SK-N-SH (cell line): ENCODE results near the gene COL24A1. TPM values are rescaled to one million over a fixed set of nuclear protein-coding genes. Genes with fewer than 3 reads are reported as not detected.

ENCODE experiments used
- CTCF ChIA-PET: fragments of 300-600, 350-600 bp; formaldehyde crosslinking; extraction: SDS; loops from one replicate; lab custom pipeline; 2021; lab: Yijun Ruan, JAX
- POLR2A ChIA-PET: fragments of 350-600 bp; sonication (Branson Sonifier 250); formaldehyde crosslinking; extraction: SDS; loops from one replicate; lab custom pipeline; 2020; ENCODE audit warnings: antibody characterized with exemption, inconsistent platforms; lab: Yijun Ruan, JAX
- DNase-seq: peaks from one replicate; pipeline ENCODE4 v3.0.0; 2012
- H2AFZ ChIP-seq: fragments of 200-600 bp; sonication (generic); 2 replicates; pipeline ENCODE4 v1.8.1; 2016; ENCODE audit warnings: antibody characterized with exemption, mild to moderate bottlenecking, low read depth
- H3F3A ChIP-seq: fragments of 200-600 bp; sonication (generic); replicated peaks from 2 replicates; pipeline ENCODE3; 2016; ENCODE audit warnings: antibody characterized with exemption, mild to moderate bottlenecking; ENCODE audit not compliant: insufficient read depth
- H3K27ac ChIP-seq, 2 experiments: fragments of 200-500 bp in 1 of 2; fragments of 200-600 bp in 1 of 2; sonication (Bioruptor generic) in 1 of 2; sonication (generic), shearing (Covaris generic) in 1 of 2; 2 replicates each; pipeline versions ENCODE4 v1.5.1 to v1.6.1; 2014 to 2016; ENCODE audit warnings: low read depth in 2 of 2, inconsistent platforms in 1 of 2, low read length in 1 of 2, mild to moderate bottlenecking in 1 of 2, mixed read lengths in 1 of 2
- H3K27me3 ChIP-seq: fragments of 200-600 bp; sonication (generic), shearing (Covaris generic); 2 replicates; pipeline ENCODE4 v1.6.1; 2016; ENCODE audit warnings: mixed run types; ENCODE audit not compliant: insufficient read depth
- H3K36me3 ChIP-seq, 2 experiments: fragments of 200-500 bp in 1 of 2; fragments of 200-600 bp in 1 of 2; sonication (Bioruptor generic) in 1 of 2; sonication (generic) in 1 of 2; replicated peaks in 1 of 2; 2 replicates each; pipeline versions ENCODE3 to v1.5.1; 2014 to 2016; ENCODE audit warnings: low read length in 1 of 2, mild to moderate bottlenecking in 1 of 2; ENCODE audit not compliant: insufficient read depth in 2 of 2, control insufficient read depth in 1 of 2
- H3K4me1 ChIP-seq, 2 experiments: fragments of 200-500 bp in 1 of 2; fragments of 200-600 bp in 1 of 2; sonication (Bioruptor generic) in 1 of 2; sonication (generic), shearing (Covaris generic) in 1 of 2; 2 replicates each; pipeline versions ENCODE4 v1.5.1 to v1.6.1; 2014 to 2016; ENCODE audit warnings: low read depth in 1 of 2, low read length in 1 of 2, mixed run types in 1 of 2; ENCODE audit not compliant: insufficient read depth in 2 of 2, control insufficient read depth in 1 of 2
- H3K4me2 ChIP-seq: fragments of 200-600 bp; sonication (generic), shearing (Covaris generic); 2 replicates; pipeline ENCODE4 v1.6.1; 2017; ENCODE audit warnings: mixed run types
- H3K4me3 ChIP-seq, 2 experiments: fragments of 200-500 bp in 1 of 2; fragments of 200-600 bp in 1 of 2; sonication (Bioruptor generic) in 1 of 2; sonication (generic), shearing (Covaris generic) in 1 of 2; 2 replicates each; pipeline versions ENCODE4 v1.5.1 to v1.8.1; 2014 to 2016; ENCODE audit warnings: low read depth in 2 of 2, inconsistent platforms in 1 of 2, low read length in 1 of 2, mild to moderate bottlenecking in 1 of 2, mixed read lengths in 1 of 2, moderate library complexity in 1 of 2
- H3K79me2 ChIP-seq: fragments of 200-600 bp; sonication (generic); 2 replicates; pipeline ENCODE4 v1.8.1; 2017; ENCODE audit warnings: mild to moderate bottlenecking; ENCODE audit not compliant: insufficient read depth
- H3K9ac ChIP-seq: fragments of 200-600 bp; sonication (generic); 2 replicates; pipeline ENCODE4 v1.6.1; 2017; ENCODE audit warnings: mixed run types
- H3K9me2 ChIP-seq: fragments of 200-600 bp; sonication (generic); 2 replicates; pipeline ENCODE4 v1.6.1; 2017; ENCODE audit warnings: mixed run types
- H3K9me3 ChIP-seq: fragments of 200-600 bp; sonication (generic); 2 replicates; pipeline ENCODE4 v1.6.1; 2017; ENCODE audit warnings: mixed run types, mild to moderate bottlenecking, moderate library complexity
- H4K20me1 ChIP-seq: fragments of 200-600 bp; sonication (generic); 2 replicates; pipeline ENCODE4 v1.6.1; 2017; ENCODE audit warnings: mild to moderate bottlenecking, mixed run types; ENCODE audit not compliant: insufficient read depth
- EZH2phosphoT487 ChIP-seq: fragments of 200-600 bp; sonication (generic); IDR thresholded peaks from 2 replicates; pipeline ENCODE4 v1.6.1; 2017; ENCODE audit warnings: low read depth, mixed run types, mild to moderate bottlenecking, antibody characterized with exemption, moderate library complexity, borderline replicate concordance
- FOXM1 ChIP-seq: IDR thresholded peaks from 2 replicates; pipeline ENCODE4 v1.4.0; 2012; ENCODE audit warnings: low read depth, mild to moderate bottlenecking
- IRF3 ChIP-seq: fragments of 150-350 bp; IDR thresholded peaks from 2 replicates; pipeline ENCODE4 v1.6.1; 2016; ENCODE audit warnings: mild to moderate bottlenecking, low read depth, low read length
- MEF2A ChIP-seq: IDR thresholded peaks from 2 replicates; pipeline ENCODE4 v1.4.0; 2012; ENCODE audit warnings: low read depth, borderline replicate concordance
- MXI1 ChIP-seq: IDR thresholded peaks from 2 replicates; pipeline ENCODE4 v1.6.1; 2012; ENCODE audit warnings: mild to moderate bottlenecking, low read depth, low read length, improper control_type of control experiment
- PBX3 ChIP-seq: IDR thresholded peaks from 2 replicates; pipeline ENCODE4; 2012
- RAD21 ChIP-seq: IDR thresholded peaks from 2 replicates; pipeline ENCODE4 v1.6.1; 2012; ENCODE audit warnings: mild to moderate bottlenecking, low read length
- RXRA ChIP-seq: IDR thresholded peaks from 2 replicates; pipeline ENCODE4 v1.4.0; 2012; ENCODE audit warnings: low read depth, mild to moderate bottlenecking, borderline replicate concordance
- TAF1 ChIP-seq: IDR thresholded peaks from 2 replicates; pipeline ENCODE4 v1.6.1; 2012; ENCODE audit warnings: low read depth, mild to moderate bottlenecking, low read length, moderate library complexity, borderline replicate concordance
- TCF12 ChIP-seq: IDR thresholded peaks from 2 replicates; pipeline ENCODE4 v1.4.0; 2012
- TEAD4 ChIP-seq: IDR thresholded peaks from 2 replicates; pipeline ENCODE4 v1.4.0; 2012; ENCODE audit warnings: mild to moderate bottlenecking, borderline replicate concordance; ENCODE audit not compliant: insufficient read depth
- USF2 ChIP-seq: fragments of 150-350 bp; IDR thresholded peaks from 2 replicates; pipeline ENCODE4 v1.6.1; 2017; ENCODE audit warnings: antibody characterized with exemption, low read length, low read depth, borderline replicate concordance
- YY1 ChIP-seq: IDR thresholded peaks from 2 replicates; pipeline ENCODE4 v1.4.0; 2012; ENCODE audit warnings: low read depth, mild to moderate bottlenecking
- WGBS: methylation state at CpG from one replicate; pipeline ENCODE4 v1.1.6; 2017; ENCODE audit warnings: low lambda C conversion rate; 5-methylcytosine and 5-hydroxymethylcytosine counted together
- polyA plus RNA-seq, 3 experiments: library from polyadenylated mRNA; depleted of rRNA; stranded (reverse); fragments of >200 nt; gene quantifications; 2 replicates each; pipeline ENCODE4 v1.2.3, GENCODE V29; 2012
- TF ChIP-seq, protein P1 (sequence below): IDR thresholded peaks from 2 replicates; pipeline ENCODE4 v1.4.0; 2012; ENCODE audit warnings: low read depth, borderline replicate concordance
- TF ChIP-seq, protein P2 (sequence below): IDR thresholded peaks from 2 replicates; pipeline ENCODE4 v1.6.1; 2012; ENCODE audit warnings: mild to moderate bottlenecking, low read depth, low read length, moderate library complexity
- TF ChIP-seq, protein P3 (sequence below): IDR thresholded peaks from 2 replicates; pipeline ENCODE4 v1.4.0; 2012; ENCODE audit warnings: low read depth, borderline replicate concordance

COL24A1 gene
- polyA plus RNA-seq, 1 of the 3 experiments (the other 2 are of a cell fraction): not detected

DNA sequence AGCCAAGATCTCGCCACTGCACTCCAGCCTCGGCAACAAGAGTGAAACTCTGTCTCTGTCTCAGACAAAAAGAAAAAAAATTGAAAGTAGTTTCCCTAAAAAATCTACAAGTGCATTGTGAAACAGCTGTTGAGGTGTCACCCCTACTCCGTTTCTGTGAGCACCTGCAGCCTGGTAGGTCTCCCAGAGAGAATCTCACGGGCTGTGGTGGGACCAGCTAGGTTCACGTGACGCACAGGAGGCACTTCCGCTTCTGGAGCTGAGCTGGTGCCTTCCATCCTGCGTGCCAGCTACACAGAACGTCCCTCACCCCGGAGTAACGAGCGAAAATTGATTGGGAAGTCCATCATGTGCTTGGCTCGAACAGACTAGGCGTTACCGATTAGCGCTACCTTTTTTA is 66.8 kb downstream of the COL24A1 start:
- 9% methylated on average over 16 of the region's 16 CpGs for WGBS
- peak overlapping the region; percentile 35 to 50; a peak in 3 of 4 replicates for H3K4me3 ChIP-seq
- no peaks in the 10 kb centered on the region for H4K20me1 ChIP-seq
- CTCF ChIA-PET: no interaction called here
- TF ChIP-seq TAF1 (no peak), MXI1 (no peak), PBX3 (no peak), USF2 (no peak)
- TF ChIP-seq, protein P1, sequence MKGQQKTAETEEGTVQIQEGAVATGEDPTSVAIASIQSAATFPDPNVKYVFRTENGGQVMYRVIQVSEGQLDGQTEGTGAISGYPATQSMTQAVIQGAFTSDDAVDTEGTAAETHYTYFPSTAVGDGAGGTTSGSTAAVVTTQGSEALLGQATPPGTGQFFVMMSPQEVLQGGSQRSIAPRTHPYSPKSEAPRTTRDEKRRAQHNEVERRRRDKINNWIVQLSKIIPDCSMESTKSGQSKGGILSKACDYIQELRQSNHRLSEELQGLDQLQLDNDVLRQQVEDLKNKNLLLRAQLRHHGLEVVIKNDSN: peak; percentile 78
- TF ChIP-seq, all 33 proteins: peak for 1
- Histone ChIP-seq H3K9me3 (no peaks in the 10 kb centered on the region), H3K9ac (no peak overlapping the region), H3K79me2 (no peaks in the 10 kb centered on the region), H3K9me2 (no peaks in the 10 kb centered on the region; the same call in 1 of the 2 replicates), H2AFZ (peak overlapping the region; percentile 69), H3K27me3 (no peaks in the 10 kb centered on the region), H3K27ac (no peak overlapping the region), H3K4me1 (peaks cover 0 to 2% of the 10 kb centered on the region in 2 experiments; a peak in 1 of 4 replicates), H3K36me3 (no peaks in the 10 kb centered on the region), H3K4me2 (peak overlapping the region; percentile 66), H3F3A (no peaks in the 10 kb centered on the region)
- POLR2A ChIA-PET: no interaction called here
- peak; percentile 10 for DNase-seq

DNA sequence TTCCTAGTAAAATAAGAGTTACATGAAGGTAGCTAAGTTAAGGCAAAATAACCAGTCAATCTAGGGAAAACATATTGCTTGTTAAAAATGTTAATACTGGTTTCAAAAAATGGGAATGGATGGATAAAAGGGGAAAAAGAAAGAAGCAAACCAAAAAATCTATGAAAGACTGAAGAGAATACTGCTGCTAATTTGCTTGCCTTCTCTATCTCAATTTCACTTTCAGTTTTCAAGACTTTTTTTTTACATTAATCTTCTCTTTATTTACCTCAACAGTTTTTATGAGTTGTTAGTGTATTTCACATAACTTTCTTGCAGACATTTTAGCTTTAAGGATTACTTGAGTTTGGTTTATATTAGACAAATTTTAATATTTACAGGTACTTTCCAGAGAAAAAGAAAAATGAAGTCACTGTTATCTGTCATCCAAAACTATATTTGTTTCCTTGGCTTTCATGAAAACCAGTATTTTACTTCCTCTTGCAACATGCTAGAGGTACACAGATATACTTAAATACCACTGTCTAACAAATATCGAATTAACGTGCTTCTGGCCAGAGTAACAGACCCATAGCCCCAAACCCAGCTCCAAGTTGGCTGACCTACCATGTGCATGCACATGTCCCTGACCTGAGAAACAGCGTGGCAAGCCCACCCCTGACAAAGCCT is 70.7 kb downstream of the COL24A1 start:
- Histone ChIP-seq H2AFZ (no peak overlapping the region), H3K4me2 (no peak overlapping the region), H3K79me2 (no peaks in the 10 kb centered on the region), H3K9me3 (no peaks in the 10 kb centered on the region), H3K9ac (no peak overlapping the region), H3K27me3 (no peaks in the 10 kb centered on the region), H3K4me3 (no peak overlapping the region), H3K4me1 (peaks cover 0 to 2% of the 10 kb centered on the region in 2 experiments; a peak in 1 of 4 replicates), H3F3A (no peaks in the 10 kb centered on the region), H4K20me1 (no peaks in the 10 kb centered on the region), H3K36me3 (no peaks in the 10 kb centered on the region), H3K9me2 (no peaks in the 10 kb centered on the region), H3K27ac (no peak overlapping the region)
- ChIA-PET CTCF (no interaction called here), POLR2A (no interaction called here)
- 0% methylated on average over 2 of the region's 3 CpGs for WGBS
- no peak for DNase-seq
- TF ChIP-seq FOXM1 (no peak), TEAD4 (no peak), IRF3 (no peak), MEF2A (no peak), YY1 (no peak), MXI1 (no peak), TCF12 (no peak), EZH2phosphoT487 (no peak), RXRA (no peak), RAD21 (no peak)
- TF ChIP-seq, protein P2, sequence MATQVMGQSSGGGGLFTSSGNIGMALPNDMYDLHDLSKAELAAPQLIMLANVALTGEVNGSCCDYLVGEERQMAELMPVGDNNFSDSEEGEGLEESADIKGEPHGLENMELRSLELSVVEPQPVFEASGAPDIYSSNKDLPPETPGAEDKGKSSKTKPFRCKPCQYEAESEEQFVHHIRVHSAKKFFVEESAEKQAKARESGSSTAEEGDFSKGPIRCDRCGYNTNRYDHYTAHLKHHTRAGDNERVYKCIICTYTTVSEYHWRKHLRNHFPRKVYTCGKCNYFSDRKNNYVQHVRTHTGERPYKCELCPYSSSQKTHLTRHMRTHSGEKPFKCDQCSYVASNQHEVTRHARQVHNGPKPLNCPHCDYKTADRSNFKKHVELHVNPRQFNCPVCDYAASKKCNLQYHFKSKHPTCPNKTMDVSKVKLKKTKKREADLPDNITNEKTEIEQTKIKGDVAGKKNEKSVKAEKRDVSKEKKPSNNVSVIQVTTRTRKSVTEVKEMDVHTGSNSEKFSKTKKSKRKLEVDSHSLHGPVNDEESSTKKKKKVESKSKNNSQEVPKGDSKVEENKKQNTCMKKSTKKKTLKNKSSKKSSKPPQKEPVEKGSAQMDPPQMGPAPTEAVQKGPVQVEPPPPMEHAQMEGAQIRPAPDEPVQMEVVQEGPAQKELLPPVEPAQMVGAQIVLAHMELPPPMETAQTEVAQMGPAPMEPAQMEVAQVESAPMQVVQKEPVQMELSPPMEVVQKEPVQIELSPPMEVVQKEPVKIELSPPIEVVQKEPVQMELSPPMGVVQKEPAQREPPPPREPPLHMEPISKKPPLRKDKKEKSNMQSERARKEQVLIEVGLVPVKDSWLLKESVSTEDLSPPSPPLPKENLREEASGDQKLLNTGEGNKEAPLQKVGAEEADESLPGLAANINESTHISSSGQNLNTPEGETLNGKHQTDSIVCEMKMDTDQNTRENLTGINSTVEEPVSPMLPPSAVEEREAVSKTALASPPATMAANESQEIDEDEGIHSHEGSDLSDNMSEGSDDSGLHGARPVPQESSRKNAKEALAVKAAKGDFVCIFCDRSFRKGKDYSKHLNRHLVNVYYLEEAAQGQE: no peak
- TF ChIP-seq, protein P3, sequence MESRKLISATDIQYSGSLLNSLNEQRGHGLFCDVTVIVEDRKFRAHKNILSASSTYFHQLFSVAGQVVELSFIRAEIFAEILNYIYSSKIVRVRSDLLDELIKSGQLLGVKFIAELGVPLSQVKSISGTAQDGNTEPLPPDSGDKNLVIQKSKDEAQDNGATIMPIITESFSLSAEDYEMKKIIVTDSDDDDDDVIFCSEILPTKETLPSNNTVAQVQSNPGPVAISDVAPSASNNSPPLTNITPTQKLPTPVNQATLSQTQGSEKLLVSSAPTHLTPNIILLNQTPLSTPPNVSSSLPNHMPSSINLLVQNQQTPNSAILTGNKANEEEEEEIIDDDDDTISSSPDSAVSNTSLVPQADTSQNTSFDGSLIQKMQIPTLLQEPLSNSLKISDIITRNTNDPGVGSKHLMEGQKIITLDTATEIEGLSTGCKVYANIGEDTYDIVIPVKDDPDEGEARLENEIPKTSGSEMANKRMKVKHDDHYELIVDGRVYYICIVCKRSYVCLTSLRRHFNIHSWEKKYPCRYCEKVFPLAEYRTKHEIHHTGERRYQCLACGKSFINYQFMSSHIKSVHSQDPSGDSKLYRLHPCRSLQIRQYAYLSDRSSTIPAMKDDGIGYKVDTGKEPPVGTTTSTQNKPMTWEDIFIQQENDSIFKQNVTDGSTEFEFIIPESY: no peak
